ENCODE measurements around the gene ISLR2.

DNA sequence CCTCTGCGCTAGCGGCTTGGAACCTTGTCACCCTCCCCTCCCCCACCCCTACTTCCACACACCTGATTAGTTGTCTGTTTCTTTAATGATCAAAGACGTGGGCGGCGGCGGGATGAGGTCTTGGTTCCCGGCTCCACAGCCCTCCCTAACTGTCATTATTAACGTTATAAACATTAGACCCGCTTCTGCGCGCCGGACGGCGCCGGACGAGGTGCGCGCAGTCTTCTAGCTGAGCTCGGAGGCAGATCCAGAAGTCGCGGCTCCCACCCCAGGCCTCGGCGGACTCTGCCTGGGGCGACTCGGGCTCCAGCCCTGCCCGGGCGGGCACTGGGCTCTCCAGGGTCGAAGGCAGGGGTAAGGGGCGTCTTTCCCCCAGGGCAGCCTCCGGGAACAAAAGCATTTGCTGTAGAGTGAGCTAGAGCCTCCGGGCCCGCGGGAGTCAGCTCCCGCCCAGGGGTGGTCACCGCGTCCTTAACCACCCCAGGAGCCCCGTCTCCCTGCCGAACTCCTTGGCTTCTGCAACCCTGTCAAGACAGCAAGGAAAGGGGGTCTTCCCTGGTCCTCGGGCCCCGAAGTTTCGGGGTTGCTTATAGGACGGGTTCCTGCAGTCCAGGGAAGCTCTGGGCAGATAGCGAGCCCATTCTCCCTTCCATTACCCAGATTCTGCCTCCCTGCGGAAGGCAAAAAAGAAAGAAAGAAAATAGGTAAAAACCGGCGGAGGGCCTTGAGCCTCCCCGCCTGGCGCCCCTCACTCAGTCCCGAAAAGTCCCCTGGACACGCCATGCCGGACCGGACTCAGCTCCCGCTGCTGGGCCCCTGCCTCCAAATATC lies 2.2 kb upstream of the ISLR2 start:
- TF ChIP-seq, protein P1, sequence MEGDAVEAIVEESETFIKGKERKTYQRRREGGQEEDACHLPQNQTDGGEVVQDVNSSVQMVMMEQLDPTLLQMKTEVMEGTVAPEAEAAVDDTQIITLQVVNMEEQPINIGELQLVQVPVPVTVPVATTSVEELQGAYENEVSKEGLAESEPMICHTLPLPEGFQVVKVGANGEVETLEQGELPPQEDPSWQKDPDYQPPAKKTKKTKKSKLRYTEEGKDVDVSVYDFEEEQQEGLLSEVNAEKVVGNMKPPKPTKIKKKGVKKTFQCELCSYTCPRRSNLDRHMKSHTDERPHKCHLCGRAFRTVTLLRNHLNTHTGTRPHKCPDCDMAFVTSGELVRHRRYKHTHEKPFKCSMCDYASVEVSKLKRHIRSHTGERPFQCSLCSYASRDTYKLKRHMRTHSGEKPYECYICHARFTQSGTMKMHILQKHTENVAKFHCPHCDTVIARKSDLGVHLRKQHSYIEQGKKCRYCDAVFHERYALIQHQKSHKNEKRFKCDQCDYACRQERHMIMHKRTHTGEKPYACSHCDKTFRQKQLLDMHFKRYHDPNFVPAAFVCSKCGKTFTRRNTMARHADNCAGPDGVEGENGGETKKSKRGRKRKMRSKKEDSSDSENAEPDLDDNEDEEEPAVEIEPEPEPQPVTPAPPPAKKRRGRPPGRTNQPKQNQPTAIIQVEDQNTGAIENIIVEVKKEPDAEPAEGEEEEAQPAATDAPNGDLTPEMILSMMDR (IDR thresholded peaks at IDR 0.05; ENCODE audit: low read length) = no peak
- no peak for TF ChIP-seq EZH2phosphoT487 (IDR thresholded peaks at IDR 0.05; ENCODE audit: low read length)

Data from MM.1S (cell line).